Measurements from ENCODE around the gene BABAM2.

GRCh38 chr2:28182348-28182747 is 291.8 kb downstream of the BABAM2 start:
- TF ChIP-seq POLR2A (IDR thresholded peaks at IDR 0.05) (no peak), CTCF (IDR thresholded peaks at IDR 0.05) (no peak), EP300 (IDR thresholded peaks at IDR 0.05) (no peak)

Measured in sigmoid colon (tissue), 4 donors.